ENCODE data around the gene C1orf115.
"Not testable (repeated sequence)": the region's sequence is repeated elsewhere in the genome, so short reads cannot be mapped to it uniquely, and the experiment has no call there.

GRCh38 chr1:220721266-220721665 is 31.1 kb downstream of the C1orf115 start:
- TF ChIP-seq CTCF (IDR thresholded peaks at IDR 0.05; ENCODE audit: insufficient read depth, low read length); REST (IDR thresholded peaks at IDR 0.05; ENCODE audit: insufficient replicate concordance, low read depth): not testable (repeated sequence)
